Caki2 (cell line): ENCODE data around the gene CNOT11. TPM values are rescaled to one million over a fixed set of nuclear protein-coding genes. Genes with fewer than 3 reads are reported as not detected.

Source experiments
- DNase-seq: peaks from one replicate; pipeline ENCODE4 v3.0.0-alpha.2; 2015; ENCODE audit warnings: low read depth
- in situ Hi-C: cut with HindIII; loops from 2 replicates; pipeline ENCODE4 v1.10.0; 2016; ENCODE audit warnings: low sequenced_read_pairs, low pct_unique_long_range_greater_than_20kb, mixed read lengths
- total RNA-seq: library from RNA; depleted of rRNA; stranded (reverse); fragments of >200 nt; shearing (Covaris generic); gene quantifications from 2 replicates; pipeline ENCODE4 v1.2.3, GENCODE V29; 2014; ENCODE audit warnings: low replicate concordance

CNOT11 gene
- total RNA-seq, 1 experiment from 2014 or later = 125 TPM

DNA sequence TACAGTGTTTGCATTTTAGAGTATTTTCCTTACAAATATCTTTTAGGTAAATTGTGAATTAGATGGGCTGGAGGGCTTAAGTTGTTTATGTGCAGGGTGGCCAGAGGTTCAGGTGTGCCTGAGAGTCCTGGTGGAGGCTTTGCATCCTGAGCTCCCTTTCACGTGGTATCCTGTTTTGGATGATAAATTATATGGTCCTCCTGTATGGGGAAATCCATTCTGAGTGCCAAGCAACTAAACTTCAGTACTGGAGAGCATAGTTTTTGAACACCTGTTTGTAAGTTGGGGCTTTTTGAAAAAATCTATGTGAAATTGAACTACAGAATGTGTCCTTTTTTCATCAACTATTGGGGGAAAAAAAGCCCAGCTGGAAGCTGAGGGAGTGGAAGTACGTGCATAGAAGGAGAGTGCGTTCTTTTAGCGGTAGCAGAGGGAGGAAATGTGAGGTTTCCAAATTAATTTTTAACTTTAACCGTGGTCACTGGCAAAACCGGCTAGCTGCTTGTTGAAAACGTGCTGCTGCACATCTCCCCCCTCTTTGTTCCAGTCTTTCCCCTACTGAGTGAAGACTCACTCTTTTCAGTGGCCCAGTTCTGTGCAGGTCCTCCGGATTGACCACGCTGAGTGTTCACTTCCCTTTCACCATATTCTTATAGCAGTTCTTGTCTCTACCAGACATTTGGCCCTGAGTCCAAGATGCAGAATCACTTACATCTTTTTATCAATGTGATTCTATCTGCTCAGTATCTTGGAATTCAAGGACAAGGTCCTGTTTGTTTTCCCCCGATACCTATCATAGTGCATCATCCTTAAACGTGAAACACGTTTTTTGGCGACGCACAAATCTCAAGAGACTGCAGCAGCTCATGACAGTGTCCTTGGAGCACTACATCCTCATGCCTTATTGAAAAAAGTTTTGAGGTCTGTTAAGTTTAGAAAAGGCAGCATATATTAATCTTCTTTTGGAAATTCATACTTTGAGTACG, 15.3 kb downstream of the CNOT11 start:
- in situ Hi-C loops = no loop called here
- peak; percentile 67 for DNase-seq

DNA sequence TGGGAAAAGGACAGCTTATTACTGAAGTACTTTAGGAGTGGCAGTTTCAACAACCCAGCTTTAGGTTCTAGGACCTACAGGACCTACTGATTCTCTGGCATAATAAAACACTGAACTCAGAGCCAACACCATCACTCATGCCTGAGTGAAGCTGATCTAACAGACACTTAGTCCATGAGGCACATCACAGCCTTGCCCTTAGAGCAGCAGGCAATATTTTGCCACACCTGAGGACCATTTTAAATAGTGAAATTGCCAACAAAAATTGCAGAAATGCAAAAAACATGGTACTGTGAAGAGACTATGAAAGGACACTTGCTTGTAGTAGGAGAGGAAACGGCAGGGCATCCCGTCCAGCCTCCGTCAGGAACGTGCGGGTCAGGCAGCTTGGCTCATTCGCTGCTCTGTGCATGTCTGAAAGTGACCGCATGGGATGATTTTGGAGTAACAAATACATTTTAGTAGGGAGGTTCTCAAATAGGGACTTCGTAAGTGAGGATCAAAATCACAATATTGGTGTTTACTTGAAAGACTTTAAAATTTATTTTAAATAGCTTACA, 18.1 kb downstream of the CNOT11 start:
- in situ Hi-C loops = no loop called here

DNA sequence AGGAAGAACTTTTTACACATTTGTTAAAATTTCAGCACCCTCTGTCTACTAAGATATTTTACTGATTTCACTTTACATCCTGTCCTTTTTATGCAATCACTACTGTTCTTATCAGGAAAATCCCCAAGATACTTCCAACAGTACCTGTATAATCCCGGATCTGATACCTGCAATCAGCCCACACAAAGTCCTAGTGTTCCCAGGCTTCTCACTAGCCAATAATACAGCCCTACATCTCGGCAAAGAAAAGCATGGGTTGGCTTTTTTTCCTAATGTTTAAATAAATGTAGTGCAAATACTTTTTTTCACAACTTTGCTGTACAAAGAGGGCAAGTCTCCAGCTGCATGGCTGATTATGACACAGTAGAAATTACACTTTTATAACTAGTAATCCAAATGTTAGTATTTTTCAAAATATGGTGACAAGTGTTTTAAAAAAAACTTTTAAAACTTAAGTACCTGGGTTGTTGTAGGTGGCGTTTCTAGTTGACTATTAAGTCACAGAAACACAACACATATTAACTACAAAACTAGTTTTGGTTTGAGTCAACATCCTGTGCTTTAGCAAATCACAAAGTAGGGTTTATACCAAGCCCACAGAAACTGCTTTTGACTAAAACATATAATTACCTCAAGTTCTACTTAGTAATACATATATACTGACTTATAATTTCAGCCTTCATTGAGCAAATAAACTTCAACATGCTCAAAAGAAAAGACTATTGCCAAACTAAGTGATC, 19.5 kb downstream of the CNOT11 start:
- in situ Hi-C loops = no loop called here
- no peak for DNase-seq

More for the DNA sequence above, 18.1 kb downstream of the CNOT11 start:
- no peak for DNase-seq

DNA sequence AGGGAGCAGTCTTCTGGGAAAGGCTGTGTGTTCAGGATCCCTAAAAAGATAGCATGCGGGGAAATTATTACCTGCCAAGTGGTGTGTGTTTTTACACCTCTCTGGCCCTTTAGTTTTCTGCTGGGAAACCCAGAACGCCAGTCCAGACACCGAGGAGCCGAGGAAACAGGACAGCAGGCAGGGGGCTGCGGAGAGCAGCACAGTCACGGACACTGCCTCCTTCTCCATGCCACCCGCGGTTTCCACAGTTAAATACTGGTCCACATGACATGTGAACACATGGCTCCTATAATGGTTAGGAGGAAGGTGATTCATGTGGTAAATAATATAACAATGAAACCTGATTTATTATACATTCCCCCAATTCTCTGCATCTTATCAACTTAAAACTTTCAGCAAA, 20.4 kb downstream of the CNOT11 start:
- in situ Hi-C loops = no loop called here
- DNase-seq = no peak

DNA sequence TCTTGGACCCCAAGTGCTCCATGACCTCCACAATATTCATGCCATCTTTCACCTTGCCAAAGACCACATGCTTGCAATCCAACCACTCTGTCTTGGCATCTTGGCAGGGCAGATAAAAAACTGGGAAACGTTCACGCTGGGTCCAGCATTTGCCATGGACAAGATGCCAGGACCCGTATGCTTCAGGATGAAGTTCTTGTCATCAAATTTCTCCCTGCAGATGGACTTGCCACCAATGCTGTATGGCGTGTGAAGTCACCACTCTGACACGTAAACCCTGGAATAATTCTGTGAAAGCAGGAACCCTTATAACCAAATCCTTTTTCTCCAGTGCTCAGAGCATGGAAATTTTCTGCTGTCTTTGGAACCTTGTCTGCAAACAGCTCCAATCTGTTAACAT, 21.5 kb downstream of the CNOT11 start:
- in situ Hi-C loops = no loop called here
- DNase-seq = no peak

DNA sequence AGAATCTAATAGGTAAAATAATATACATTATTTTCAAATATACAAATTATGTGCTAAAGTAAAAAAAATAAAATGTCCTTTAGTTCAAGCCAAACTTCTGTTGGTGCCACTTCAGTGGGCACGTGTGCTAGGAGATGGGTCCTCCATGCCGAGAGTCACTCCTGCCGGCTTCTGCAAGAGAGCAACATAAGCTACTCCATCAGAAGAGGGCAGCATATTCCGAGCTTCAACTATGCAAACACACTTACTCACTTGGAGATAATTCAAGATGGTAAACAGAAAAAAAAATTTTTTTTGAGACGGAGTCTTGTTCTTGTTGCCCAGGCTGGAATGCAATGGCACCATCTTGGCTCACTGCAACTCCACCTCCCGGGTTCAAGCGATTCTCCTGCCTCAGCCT, 24.4 kb downstream of the CNOT11 start:
- in situ Hi-C loops = no loop called here
- no peak for DNase-seq

DNA sequence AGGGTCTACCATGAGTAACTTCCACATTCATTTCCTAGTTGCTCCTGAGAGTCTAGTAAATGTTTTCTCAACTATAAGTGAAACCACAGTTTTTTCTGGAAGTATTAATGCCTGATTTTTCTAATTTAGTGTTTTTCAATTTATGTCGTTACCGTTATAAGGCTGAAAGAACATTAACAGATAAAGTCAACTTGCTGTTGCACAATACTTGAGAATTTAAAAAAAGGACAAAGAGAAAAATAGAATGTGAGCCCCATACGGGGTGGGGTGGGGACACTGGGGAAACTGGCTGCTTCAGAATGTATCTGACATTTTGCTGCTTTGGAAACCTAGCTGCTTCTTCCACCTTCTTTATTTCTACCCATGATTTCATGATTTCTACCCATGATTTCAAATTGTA, 26.2 kb downstream of the CNOT11 start:
- in situ Hi-C loops = no loop called here
- DNase-seq = no peak

DNA sequence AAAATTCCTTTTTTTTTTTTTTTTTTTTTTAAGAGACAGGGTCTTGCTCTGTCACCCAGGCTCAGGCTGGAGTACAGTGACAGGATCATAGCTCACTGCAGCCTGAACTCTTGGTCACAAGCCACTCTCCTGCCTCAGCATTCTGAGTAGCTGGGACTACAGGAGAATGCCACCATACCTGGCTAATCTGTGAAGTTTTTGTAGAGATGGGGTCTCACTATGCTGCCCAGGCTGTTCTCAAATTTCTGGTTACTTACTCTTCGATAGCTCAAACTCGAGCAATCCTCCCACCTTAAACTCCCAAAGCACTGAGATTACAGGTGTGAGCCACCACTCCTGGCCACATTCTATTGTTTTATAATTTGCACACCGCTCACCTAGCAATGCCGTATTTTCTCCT, 28.8 kb downstream of the CNOT11 start:
- no peak for DNase-seq
- in situ Hi-C loops = no loop called here

DNA sequence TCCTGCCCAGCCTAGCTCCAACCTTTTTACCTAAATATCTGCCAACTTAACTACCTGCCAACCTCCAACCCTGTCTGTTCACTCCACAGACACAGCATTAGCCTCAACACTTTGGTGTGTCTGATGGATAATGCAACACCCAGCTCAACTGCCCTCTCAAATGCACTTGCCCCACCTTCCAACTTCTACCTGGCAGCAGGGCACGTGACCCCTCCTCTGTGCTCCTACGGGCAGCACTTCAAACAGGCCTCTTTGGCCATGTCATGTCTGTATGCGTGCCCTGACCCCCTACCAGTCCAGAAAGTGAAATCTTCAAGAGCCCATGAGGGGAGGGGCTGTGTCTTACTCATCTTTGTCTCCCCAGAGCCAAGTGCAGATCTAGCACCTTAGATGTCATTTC, 30.3 kb downstream of the CNOT11 start:
- in situ Hi-C loops = no loop called here

DNA sequence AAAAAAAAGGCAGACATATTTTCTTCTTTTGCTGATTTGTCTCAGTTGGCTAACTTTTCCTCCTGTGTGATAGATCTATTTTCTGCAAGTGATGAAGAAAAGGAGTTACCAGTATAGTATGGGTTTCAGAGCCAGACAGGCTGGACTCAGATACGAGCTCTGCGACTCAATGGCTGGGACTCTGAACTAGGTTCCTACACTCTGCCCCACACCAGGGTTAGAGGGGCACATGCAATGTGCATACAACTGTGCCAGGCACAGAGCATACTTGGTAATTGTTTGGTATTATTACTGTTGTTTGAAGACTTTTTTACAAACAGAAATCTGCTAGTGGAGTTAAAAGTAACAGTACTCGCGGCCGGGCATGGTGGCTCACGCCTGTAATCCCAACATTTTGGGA, 34.0 kb downstream of the CNOT11 start:
- in situ Hi-C loops = no loop called here

More for the DNA sequence above, 30.3 kb downstream of the CNOT11 start:
- no peak for DNase-seq

DNA sequence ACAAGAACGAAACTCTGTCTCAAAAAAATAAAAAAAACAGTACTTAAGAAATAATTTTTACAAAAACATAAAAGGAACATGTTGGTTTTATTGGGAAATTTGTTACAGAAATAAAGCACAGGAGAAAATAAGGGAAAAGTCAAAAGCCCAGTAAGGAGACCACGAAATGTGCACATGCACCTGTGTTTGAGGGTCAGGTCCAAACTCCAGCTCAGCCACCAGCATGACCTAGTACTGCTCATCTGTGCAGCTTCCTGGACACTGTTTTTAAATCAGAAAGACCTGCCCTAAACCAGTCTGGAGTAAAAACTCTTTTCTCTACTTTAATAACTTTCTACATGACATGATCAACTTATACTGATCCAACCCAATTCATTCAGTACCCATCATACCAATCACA, 34.6 kb downstream of the CNOT11 start:
- in situ Hi-C loops = no loop called here
- DNase-seq = no peak

More for the DNA sequence above, 34.0 kb downstream of the CNOT11 start:
- no peak for DNase-seq

DNA sequence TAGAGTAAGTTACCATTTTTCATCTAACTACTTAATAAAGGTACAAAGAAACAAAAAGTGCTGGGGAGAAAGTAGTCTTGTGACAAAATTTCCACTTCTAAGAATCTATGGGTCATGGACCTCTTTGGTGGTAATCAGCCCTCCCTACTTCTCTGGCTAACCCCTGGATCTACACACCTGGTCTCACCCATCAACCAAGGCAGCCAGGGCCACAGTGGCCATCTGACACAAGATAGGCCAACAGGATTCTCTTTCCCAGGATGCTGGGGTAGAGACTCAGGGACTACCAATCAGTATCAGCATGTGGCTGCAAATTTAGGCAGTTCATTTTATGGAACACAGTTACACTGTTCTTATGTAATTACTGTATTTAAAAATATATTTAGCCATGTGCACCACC, 38.0 kb downstream of the CNOT11 start:
- in situ Hi-C loops = no loop called here

DNA sequence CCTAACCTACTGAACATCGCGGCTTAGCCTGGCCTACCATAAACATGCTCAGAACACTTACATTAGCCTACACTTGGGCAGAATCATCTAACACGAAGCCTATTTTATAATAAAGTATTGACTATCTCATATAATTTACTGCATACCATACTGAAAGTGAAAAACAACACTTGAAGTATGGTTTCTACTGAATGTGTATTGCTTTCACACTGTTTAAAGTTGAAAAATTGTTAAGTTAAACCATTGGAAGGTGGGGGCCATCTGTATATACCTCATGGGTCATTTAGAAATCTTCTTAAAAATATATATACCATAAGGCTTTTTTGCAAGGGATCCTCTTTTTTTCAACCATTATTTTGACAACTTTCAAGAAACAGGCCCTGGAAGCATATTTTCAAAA, 39.3 kb downstream of the CNOT11 start:
- in situ Hi-C loops = no loop called here
- no peak for DNase-seq

More for the DNA sequence above, 38.0 kb downstream of the CNOT11 start:
- DNase-seq = no peak

DNA sequence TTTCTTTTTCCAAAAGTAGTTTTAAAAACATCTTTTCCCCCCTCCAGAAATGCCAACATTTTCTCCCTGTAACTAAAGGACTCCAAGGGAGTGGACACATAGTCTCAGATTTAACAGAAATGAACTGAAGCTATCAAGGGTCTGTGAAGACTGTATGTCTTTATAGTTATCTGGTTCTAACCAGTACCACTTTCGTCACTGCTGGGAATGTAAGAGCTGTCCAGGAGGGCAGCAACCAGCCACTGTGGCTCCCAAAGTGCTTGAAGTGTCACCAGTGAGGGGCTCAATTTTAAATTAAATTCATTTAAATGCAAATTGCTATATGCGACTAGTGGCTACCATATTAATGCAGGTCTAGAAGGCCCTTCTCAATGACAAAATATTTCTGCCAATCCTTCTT, 40.9 kb downstream of the CNOT11 start:
- in situ Hi-C loops = no loop called here

DNA sequence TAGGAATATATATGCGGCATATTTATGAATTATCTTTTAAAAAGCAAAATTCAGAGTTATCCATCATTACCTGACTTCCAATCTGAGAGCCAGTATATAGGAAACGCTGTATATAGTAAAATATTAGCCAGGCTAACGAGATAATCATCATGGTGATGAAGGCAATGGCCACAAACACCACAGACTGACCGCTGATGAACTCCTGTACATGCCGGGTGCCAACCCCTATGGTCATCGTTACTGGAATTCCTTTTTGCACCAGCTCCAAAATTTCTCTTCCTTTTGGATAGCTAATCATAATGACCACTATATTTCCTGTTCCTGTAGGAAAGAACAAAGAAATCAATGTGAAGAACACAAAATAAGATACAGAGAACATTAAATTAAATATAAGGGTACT, 42.2 kb downstream of the CNOT11 start:
- no peak for DNase-seq
- in situ Hi-C loops = no loop called here

More for the DNA sequence above, 40.9 kb downstream of the CNOT11 start:
- DNase-seq = no peak

DNA sequence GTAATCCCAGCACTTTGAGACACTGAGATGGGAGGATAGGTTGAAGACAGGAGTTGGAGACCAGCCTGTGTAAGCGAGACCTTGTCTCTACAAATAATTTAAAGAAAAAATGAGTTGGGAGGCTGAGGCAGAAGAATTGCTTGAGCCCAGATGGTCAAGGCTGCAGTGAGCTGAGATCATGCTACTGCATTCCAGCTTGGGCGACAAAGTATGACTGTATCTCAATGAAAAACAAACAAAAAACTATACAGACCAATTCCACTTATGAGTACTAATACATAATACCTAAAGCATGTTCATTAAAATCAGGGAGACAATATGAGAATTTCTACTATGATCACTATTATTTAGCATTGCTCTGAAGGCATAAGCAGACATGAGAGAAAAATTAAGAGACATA, 43.2 kb downstream of the CNOT11 start:
- no peak for DNase-seq
- in situ Hi-C loops = no loop called here

DNA sequence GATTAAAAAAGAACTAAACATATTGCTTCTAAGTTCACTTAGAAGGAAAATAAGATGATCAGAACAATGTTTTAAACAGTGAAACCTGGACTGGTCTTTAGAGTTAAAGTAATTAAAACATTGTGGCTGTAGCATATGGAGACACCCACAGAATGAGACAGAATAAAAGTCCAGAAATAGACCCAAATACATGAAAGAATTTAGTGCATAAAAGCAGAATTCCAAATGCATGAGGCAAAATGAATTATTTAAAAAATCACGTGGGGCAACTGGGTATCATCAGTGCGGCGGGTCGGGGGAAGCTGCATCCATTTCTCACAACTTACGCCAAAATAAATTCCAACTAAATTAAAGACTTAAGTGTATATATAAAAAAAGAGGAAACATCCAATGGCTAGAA, 43.7 kb downstream of the CNOT11 start:
- in situ Hi-C loops = no loop called here
- DNase-seq = no peak

DNA sequence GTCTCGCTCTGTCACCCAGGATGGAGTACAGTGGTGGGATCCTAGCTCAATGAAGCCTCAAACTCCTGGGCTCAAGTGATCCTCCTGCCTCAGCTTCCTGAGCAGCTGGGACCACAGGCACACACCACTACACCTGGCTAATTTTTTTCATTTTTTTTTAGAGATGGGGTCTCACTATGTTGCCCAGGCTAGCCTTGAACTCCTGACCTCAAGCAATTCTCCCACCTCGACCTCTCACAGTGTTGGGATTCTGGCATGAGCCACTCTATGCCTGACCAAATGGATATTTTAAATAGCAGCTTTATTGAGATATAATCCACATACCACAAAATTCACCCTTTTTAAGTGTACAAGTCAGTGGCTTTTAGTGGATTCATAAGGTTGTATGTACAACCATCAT, 44.7 kb downstream of the CNOT11 start:
- in situ Hi-C loops = no loop called here

DNA sequence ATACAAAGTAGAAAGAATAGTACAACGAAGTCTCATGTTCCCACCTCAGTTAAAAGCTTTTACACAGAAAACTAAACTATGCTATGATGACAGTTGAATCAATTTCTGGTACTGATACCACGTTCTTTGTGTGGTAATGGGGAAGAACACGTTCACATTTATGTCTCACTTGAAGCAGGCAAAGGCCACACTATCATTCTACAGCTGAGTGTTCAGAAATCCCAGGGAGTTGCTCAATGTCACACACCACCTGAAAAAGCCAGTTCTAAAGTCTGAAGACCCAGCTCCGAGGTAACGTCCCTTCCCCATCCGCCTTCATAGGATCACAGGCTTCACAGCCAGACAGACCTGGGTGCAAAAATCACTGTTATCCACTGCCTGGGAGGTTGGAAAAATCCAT, 46.9 kb downstream of the CNOT11 start:
- in situ Hi-C loops = no loop called here
- DNase-seq = no peak

More for the DNA sequence above, 44.7 kb downstream of the CNOT11 start:
- DNase-seq = no peak
